IPS-20b (cell line): ENCODE results near the gene ABHD16A.

ENCODE experiments used
- H3K27ac ChIP-seq: one replicate; pipeline ENCODE4 v1.5.1; 2013; ENCODE audit warnings: low read length
- H3K27me3 ChIP-seq: 2 replicates; pipeline ENCODE4 v1.6.1; 2013; ENCODE audit warnings: mild to moderate bottlenecking, low read length, inconsistent platforms; ENCODE audit not compliant: insufficient read depth
- H3K36me3 ChIP-seq: 2 replicates; pipeline ENCODE4 v1.6.1; 2013; ENCODE audit warnings: low read depth, mild to moderate bottlenecking, inconsistent platforms, low read length, moderate library complexity; ENCODE audit not compliant: insufficient read depth
- H3K4me1 ChIP-seq: 2 replicates; pipeline ENCODE4 v1.6.1; 2013; ENCODE audit warnings: mild to moderate bottlenecking, control low read depth, inconsistent platforms, low read length, moderate library complexity; ENCODE audit not compliant: insufficient read depth
- H3K4me3 ChIP-seq: 2 replicates; pipeline ENCODE4 v1.5.1; 2013; ENCODE audit warnings: mild to moderate bottlenecking, low read length, inconsistent platforms
- H3K9ac ChIP-seq: 2 replicates; pipeline ENCODE4 v1.6.1; 2013; ENCODE audit warnings: low read depth, mild to moderate bottlenecking, inconsistent platforms, low read length, moderate library complexity
- H3K9me3 ChIP-seq: 2 replicates; pipeline ENCODE4 v1.6.1; 2013; ENCODE audit warnings: mild to moderate bottlenecking, low read depth, low read length, inconsistent platforms; ENCODE audit not compliant: insufficient read depth

The ABHD16A gene

DNA sequence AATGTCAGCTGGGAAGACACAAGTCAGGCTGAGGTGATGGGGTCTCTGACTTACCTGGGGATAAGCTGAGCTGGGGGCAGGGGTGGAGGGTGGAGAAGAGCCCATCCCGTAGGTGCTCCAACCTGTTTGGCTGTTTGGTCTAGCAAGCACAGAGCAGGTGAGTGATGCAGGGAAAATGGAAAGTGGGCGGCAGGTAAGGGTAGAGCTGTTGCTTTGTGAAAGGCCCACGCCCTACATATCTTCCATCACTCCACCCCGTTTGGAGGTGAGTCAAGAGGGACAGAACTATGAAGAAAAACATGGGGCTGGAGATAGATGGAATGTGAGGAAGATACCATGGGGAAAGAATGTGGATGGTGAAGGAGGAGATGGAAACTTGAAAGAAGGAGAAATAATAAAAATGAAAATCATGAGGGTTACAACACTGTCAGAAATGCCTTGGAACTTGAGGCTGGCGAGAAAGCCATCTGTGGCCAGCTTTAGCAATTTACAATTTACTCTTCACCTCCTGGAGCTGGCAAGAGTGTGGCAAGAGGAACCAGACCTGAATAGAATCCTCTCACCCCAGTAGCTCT is 17.2 kb upstream of the ABHD16A start:
- peaks cover 10% of the 10 kb centered on the region; the same call in 1 of the 2 replicates for H3K4me1 ChIP-seq
- H3K27ac ChIP-seq, result no peak overlapping the region
- no peaks in the 10 kb centered on the region for H3K9me3 ChIP-seq
- H3K27me3 ChIP-seq, result no peaks in the 10 kb centered on the region
- H3K4me3 ChIP-seq, result no peak overlapping the region
- no peaks in the 10 kb centered on the region for H3K36me3 ChIP-seq
- H3K9ac ChIP-seq, result no peak overlapping the region

DNA sequence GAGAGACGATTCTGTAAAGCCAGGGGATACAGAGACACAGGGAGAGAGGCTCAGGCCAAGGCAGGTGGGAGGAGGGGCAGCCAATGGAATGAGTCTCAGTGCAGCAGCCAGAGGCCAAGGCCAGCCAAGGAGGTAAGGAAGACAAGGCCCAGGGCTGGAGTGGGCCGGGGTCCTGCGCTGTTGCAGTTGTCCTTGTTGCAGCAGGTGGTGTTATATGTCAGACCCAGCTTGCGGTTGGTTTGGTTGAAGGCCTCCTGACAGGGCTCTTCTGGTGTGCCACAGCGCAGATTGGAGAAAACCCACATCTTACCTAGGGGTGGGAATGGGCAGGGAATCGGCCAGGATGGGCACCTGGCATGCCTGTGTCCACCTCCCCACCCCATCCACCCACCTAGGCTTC is 15.9 kb upstream of the ABHD16A start:
- no peak overlapping the region for H3K27ac ChIP-seq
- no peak overlapping the region for H3K4me3 ChIP-seq
- H3K9me3 ChIP-seq, result no peaks in the 10 kb centered on the region
- H3K9ac ChIP-seq, result no peak overlapping the region
- H3K27me3 ChIP-seq, result no peaks in the 10 kb centered on the region
- no peaks in the 10 kb centered on the region for H3K36me3 ChIP-seq
- peaks cover 21% of the 10 kb centered on the region; the same call in 1 of the 2 replicates for H3K4me1 ChIP-seq

DNA sequence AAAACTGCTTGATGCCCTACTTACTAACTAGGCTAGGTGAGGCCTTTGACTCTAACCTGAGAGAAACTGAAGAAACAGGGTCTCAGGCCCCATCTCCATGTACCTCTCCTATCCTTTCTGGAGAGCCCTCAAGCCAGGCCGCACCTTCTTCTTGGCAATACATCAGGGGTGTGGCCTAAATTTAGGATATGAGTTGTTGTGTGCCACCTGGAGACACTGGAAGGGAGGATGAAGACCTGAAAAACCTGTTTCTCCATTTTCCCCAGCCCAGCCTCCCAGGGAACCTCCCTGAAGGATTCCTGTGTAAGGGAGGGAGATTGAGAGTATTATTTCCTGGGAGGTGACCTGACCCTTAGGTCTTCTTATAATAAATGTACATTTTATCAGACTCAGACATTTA is 15.1 kb upstream of the ABHD16A start:
- Histone ChIP-seq H3K4me3 (no peak overlapping the region), H3K27ac (no peak overlapping the region), H3K9ac (no peak overlapping the region), H3K27me3 (no peaks in the 10 kb centered on the region), H3K36me3 (no peaks in the 10 kb centered on the region), H3K4me1 (peaks cover 28% of the 10 kb centered on the region; the same call in 1 of the 2 replicates), H3K9me3 (no peaks in the 10 kb centered on the region)

DNA sequence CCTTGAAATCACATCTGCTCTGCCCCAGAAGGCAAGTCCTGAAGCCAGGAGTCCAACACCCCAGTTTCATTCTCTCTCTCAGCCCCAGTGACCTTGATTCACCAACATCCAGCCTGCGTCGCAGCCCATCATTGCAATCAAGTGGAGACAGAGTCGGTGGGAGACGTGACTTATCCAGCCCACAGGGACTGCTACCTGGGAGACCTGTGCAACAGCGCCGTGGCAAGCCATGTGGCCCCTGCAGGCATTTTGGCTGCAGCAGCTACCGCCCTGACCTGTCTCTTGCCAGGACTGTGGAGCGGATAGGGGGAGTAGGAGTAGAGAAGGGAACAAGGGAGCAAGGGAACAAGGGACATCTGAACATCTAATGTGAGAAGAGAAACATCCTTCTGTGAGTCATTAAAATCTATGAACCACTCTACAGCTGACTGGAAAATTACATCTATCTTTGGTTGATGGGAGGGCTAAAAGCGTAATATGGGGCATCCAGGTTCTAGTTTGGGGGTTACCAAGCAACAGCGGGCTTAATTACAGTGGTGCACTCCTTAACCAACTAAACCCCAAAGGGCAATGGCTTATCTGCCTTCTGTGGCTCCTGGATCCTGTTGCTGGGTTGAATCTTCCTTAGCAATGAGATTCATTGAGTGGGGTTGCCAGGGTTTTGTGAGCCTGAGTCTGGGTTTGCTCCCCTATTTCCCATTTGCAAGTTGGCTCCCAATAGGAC is 14.5 kb upstream of the ABHD16A start:
- H3K27ac ChIP-seq, result no peak overlapping the region
- H3K4me1 ChIP-seq, result peaks cover 30% of the 10 kb centered on the region; the same call in 1 of the 2 replicates

DNA sequence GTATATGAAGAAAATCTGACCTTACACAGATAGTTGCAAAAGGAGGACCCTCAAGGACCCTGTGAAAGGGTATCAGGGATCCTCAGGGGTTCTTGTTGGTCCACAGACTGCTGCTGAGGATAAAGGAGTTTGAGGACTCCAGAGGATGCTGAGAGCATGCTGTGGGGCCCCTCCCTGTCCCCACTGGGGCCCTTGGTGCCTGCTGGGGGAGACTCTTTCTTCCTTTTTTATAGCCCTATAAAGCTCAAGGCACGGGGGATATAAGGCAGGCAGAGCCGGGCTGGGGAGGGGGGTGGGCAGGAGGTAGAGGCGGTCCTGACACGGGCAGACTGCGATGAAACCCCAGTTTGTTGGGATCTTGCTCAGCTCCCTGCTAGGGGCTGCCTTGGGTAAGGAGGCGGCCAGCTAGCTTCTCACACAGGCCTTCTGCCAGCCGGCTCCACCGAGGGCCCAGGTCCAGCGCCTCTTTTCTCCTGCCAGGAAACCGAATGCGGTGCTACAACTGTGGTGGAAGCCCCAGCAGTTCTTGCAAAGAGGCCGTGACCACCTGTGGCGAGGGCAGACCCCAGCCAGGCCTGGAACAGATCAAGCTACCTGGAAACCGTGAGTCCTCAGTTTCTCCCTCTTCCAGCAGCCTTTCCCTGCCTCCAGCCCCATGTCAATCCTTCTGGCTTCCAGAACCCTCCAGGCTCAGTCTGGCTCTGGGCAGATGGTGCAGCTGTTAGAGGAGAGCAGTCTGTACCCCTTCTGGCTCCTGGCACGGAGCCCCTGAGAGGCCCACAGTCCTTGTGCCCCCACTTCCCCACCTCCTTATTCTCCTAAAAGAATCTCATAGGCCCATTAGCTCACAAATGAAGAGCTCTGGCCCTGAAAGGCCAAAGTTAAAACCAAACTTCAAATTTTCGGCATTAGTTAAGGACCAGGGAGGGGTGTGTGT is 12.2 kb upstream of the ABHD16A start, which contains the start of gene LY6G6D:
LY6G6D (plus strand) TSS at position 327 of the 937 bp plus-strand sequence; CDS start at position 335, 8 bp downstream.
- no peaks in the 10 kb centered on the region for H3K27me3 ChIP-seq
- peaks cover 30% of the 10 kb centered on the region; the same call in 1 of the 2 replicates for H3K4me1 ChIP-seq
- H3K9me3 ChIP-seq, result no peaks in the 10 kb centered on the region
- H3K9ac ChIP-seq, result peak within 1 kb of the TSS; percentile 66; the same call in 1 of the 2 replicates
- H3K4me3 ChIP-seq, result peak within 1 kb of the TSS; percentile 23; the same call in 1 of the 2 replicates
- no peaks in the 10 kb centered on the region for H3K36me3 ChIP-seq
- no peak within 1 kb of the TSS for H3K27ac ChIP-seq

More for the DNA sequence above, 14.5 kb upstream of the ABHD16A start:
- H3K9me3 ChIP-seq, result no peaks in the 10 kb centered on the region
- H3K9ac ChIP-seq, result peak overlapping the region; percentile 3; the same call in 1 of the 2 replicates
- H3K27me3 ChIP-seq, result no peaks in the 10 kb centered on the region
- no peak overlapping the region for H3K4me3 ChIP-seq
- no peaks in the 10 kb centered on the region for H3K36me3 ChIP-seq

DNA sequence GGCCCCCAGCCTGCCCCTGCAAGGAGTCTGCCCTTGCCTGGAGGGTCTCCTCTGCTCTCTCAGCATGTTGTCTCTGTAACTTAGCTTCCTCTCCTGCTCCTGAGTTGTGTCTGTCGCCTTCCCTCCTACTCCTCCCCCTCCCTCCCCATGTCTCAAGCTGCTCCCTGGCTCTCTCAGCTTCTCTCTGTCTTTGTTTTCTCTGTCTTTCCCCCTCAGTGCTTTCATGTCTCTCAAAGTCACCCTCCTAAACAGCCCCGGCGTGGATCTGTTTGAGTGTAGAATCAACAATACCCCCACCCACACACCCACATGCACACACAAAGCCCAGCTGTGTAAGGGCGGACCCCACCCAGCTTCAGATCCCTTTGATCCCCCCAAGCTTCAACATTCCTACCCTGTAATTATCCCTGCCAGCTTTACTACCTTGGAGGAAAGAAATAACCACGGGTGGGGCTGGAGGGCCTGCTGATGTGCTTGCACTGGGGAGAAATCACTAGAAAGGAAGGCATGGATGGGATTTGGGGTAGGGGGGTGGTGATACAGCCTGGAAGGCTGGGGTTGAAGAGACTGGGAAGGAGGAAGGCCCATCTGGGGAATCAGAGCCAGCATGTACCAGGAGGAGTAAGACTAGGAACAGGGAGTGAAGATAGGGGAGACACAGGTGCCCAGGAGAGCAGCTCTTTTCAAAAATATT is 11.0 kb upstream of the ABHD16A start:
- Histone ChIP-seq H3K9ac (peak overlapping the region; percentile 66; the same call in 1 of the 2 replicates), H3K36me3 (no peaks in the 10 kb centered on the region), H3K9me3 (no peaks in the 10 kb centered on the region), H3K27me3 (no peaks in the 10 kb centered on the region), H3K4me3 (peak overlapping the region; percentile 33; the same call in 1 of the 2 replicates), H3K27ac (no peak overlapping the region), H3K4me1 (peaks cover 30% of the 10 kb centered on the region; the same call in 1 of the 2 replicates)

DNA sequence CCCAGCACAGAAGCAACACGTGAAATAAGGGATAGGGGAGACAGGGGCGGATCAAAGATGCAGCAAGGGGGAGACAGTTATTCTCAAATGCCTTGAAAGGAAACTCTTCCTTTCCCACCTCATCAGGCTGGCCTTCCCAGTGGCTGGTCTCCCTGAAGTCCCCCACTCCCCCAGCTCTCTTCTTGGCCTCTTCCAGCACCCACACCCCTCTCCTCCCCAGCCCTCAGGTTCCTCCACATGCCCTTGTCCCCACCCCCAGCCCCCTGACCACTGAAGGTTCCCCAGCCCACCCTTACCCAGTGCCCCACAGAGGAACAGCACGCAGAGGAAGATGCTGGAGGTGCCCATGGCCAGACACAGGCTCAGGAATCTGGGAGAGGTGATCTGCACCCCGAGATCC is 10.3 kb upstream of the ABHD16A start:
- Histone ChIP-seq H3K9me3 (no peaks in the 10 kb centered on the region), H3K27ac (no peak overlapping the region), H3K4me3 (0 out of 2 replicates have a peak overlapping the region, but pooled peaks have one; percentile 33), H3K4me1 (peaks cover 27% of the 10 kb centered on the region; the same call in 1 of the 2 replicates), H3K9ac (peak overlapping the region; percentile 66; the same call in 1 of the 2 replicates), H3K27me3 (no peaks in the 10 kb centered on the region), H3K36me3 (no peaks in the 10 kb centered on the region)

DNA sequence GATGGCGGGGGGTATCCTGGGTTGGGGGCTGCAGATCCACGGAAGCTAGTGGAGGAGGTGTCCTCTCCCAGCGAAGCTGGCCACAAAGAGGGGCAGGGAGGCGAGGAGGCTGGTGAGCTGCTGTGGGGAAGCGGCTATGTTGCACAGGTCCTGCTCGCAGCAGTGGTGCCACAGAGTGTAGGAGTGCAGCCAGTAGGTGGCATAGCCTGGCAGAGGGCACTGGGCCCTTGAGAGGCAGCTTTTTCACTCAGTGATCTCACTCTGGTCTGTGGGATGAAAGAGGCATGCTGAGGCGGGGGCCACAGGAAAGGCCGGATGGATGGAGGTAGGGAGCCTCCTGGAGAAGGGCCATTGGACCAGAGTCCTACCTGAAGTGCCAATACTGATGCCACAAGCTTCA is 9.2 kb upstream of the ABHD16A start:
- Histone ChIP-seq H3K4me3 (no peak overlapping the region), H3K36me3 (no peaks in the 10 kb centered on the region), H3K27ac (no peak overlapping the region), H3K9me3 (no peaks in the 10 kb centered on the region), H3K27me3 (no peaks in the 10 kb centered on the region), H3K9ac (no peak overlapping the region), H3K4me1 (peaks cover 20% of the 10 kb centered on the region; the same call in 1 of the 2 replicates)

DNA sequence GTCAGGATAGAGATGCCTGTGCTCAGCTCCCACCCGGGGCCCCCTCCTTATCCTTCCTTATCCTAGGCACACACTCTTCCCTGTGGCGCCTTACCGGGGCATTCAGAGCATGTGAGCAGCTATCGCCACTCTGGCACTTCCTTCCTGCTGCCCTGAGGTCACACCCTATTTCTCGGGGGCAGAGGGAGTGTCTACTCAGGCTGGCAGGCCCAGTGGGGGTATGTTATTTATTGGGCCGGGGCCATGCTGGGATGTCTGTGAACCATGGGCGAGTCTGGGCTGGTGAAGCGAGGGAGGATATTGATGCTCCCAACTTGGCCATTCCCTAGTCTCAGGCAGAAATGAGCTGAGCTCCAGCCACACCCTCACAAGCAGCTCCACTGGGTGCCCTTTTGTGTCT is 8.1 kb upstream of the ABHD16A start:
- H3K36me3 ChIP-seq, result no peaks in the 10 kb centered on the region
- no peaks in the 10 kb centered on the region for H3K27me3 ChIP-seq
- no peak overlapping the region for H3K9ac ChIP-seq
- no peak overlapping the region for H3K27ac ChIP-seq
- H3K4me1 ChIP-seq, result peaks cover 20% of the 10 kb centered on the region; the same call in 1 of the 2 replicates
- no peak overlapping the region for H3K4me3 ChIP-seq
- no peaks in the 10 kb centered on the region for H3K9me3 ChIP-seq

DNA sequence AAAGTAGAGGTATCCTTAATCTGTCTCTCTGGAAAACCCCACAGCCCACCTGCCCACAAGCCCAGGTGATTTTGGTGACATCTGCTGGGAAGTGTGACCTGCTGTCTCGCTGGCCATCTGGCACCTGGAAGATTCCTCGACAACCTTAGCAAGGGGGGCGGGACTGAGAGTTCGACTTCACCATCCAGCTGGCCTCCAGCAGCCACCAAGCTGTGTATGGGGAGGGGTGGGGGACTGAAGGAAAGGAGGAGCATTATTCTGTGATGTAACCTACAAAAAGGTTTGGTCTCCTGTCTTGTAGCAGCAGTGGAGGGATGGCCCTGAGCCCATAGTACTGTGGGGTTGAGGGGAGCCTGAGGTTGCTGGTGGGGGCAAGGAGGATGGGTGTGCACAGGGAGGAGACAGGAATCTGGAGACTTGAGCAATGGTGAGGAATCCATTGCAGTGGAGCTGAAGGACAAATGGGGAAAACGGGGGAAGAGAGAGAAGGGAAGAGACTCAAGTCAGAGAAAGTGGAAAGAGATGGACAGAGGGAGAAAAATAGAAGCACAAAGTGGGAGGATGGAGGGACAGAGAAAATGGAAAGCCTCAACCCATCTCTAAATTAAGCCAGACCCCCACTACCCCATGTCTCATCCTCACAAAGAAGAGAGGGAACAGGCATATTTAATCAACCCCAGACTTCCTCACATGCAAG is 7.5 kb upstream of the ABHD16A start:
- Histone ChIP-seq H3K36me3 (no peaks in the 10 kb centered on the region), H3K9ac (no peak overlapping the region), H3K9me3 (no peaks in the 10 kb centered on the region), H3K4me3 (no peak overlapping the region), H3K27me3 (no peaks in the 10 kb centered on the region), H3K4me1 (peaks cover 20% of the 10 kb centered on the region; the same call in 1 of the 2 replicates), H3K27ac (no peak overlapping the region)
